HepG2 (cell line): ENCODE data around the gene WBP1. TPM values are rescaled to one million over a fixed set of nuclear protein-coding genes. Genes with fewer than 3 reads are reported as not detected.

ENCODE experiments used
- ATAC-seq: fragments of 200-7000 bp; cut with Tn5 transposase; 3 replicates; pipeline ENCODE4 v1.9.1; 2020; ENCODE audit warnings: mild to moderate bottlenecking, moderate library complexity
- BruUV-seq: library from RNA; stranded (reverse); fragments of 400-500 nt; replicated peaks from 2 replicates; lab custom pipeline; 2021; lab: Mats Ljungman, UMichigan
- CTCF ChIA-PET: fragments of 300-600 bp; formaldehyde crosslinking; extraction: SDS; loops from one replicate; lab custom pipeline; 2021; ENCODE audit warnings: low total read pairs, inconsistent platforms, low intra/inter-chr PET ratio; lab: Yijun Ruan, JAX
- POLR2A ChIA-PET: fragments of 350-600 bp; sonication (Branson Sonifier 250); formaldehyde crosslinking; loops from one replicate; lab custom pipeline; 2020; ENCODE audit warnings: antibody characterized with exemption, inconsistent platforms; lab: Yijun Ruan, JAX
- DNase-seq: peaks from one replicate; pipeline ENCODE4 v3.0.0-alpha.2; 2015; ENCODE audit warnings: low spot score
- FAIRE-seq: peaks from 3 replicates; lab custom pipeline; 2011; peaks lifted over from hg19 to GRCh38; lab: Jason Lieb, UNC
- H2AFZ ChIP-seq: one replicate; pipeline ENCODE4 v1.6.1; 2011; ENCODE audit warnings: low read length, inconsistent platforms
- H3K27ac ChIP-seq: fragments of 300-600 bp; 3 replicates; pipeline ENCODE4 v1.8.0; 2011; ENCODE audit warnings: mixed run types, mild to moderate bottlenecking, mixed read lengths, low read length, inconsistent platforms; ENCODE audit not compliant: insufficient read depth; ENCODE audit errors: extremely low read length
- H3K27me3 ChIP-seq, 2 experiments: fragments of 200-600 bp in 1 of 2; 2 replicates in 1 of 2; 3 replicates in 1 of 2; pipeline versions ENCODE4 v1.6.0 to v1.8.0; 2011; ENCODE audit warnings: low read length in 2 of 2, mild to moderate bottlenecking in 2 of 2, moderate library complexity in 2 of 2, inconsistent platforms in 1 of 2; ENCODE audit not compliant: insufficient read depth in 2 of 2, control insufficient read depth in 1 of 2
- H3K36me3 ChIP-seq, 2 experiments: fragments of 200-600 bp in 1 of 2; replicated peaks in 1 of 2; 2 replicates in 1 of 2; 3 replicates in 1 of 2; pipeline versions ENCODE4 v1.5.1 to v1.8.0; 2011; ENCODE audit warnings: low read length in 2 of 2, inconsistent platforms in 1 of 2; ENCODE audit not compliant: insufficient read depth in 2 of 2, control insufficient read depth in 1 of 2
- H3K4me1 ChIP-seq: 2 replicates; pipeline ENCODE4 v1.5.1; 2012; ENCODE audit warnings: low read length, inconsistent platforms; ENCODE audit not compliant: insufficient read depth
- H3K4me2 ChIP-seq: 2 replicates; pipeline ENCODE4 v1.6.0; 2011; ENCODE audit warnings: low read depth, low read length, inconsistent platforms
- H3K4me3 ChIP-seq, 3 experiments: fragments of 200-600 bp in 1 of 3; sonication (generic), shearing (Covaris generic) in 1 of 3; replicated peaks in 1 of 3; 2 replicates each; pipeline ENCODE4 v1.5.1; 2011 to 2016; ENCODE audit warnings: low read length in 3 of 3, inconsistent platforms in 2 of 3, low read depth in 2 of 3, mild to moderate bottlenecking in 2 of 3, control low read depth in 1 of 3, mixed read lengths in 1 of 3; ENCODE audit not compliant: insufficient read depth in 1 of 3
- H3K79me2 ChIP-seq: one replicate; pipeline ENCODE4 v1.6.1; 2011; ENCODE audit warnings: low read length, inconsistent platforms; ENCODE audit not compliant: insufficient read depth
- H3K9ac ChIP-seq: 2 replicates; pipeline ENCODE4 v1.6.0; 2011; ENCODE audit warnings: mild to moderate bottlenecking, low read depth, low read length, inconsistent platforms; ENCODE audit not compliant: insufficient read depth
- H3K9me3 ChIP-seq: 2 replicates; pipeline ENCODE4 v1.5.1; 2012; ENCODE audit warnings: mild to moderate bottlenecking, low read length
- H4K20me1 ChIP-seq: 2 replicates; pipeline ENCODE4 v1.6.0; 2011; ENCODE audit warnings: inconsistent platforms, mild to moderate bottlenecking, low read length, moderate library complexity; ENCODE audit not compliant: insufficient read depth
- AGO2 ChIP-seq: fragments of 200-400 bp; formaldehyde crosslinking; optimal IDR thresholded peaks from 2 replicates; pipeline ENCODE3; 2017; ENCODE audit warnings: mild to moderate bottlenecking, low read depth, low read length, moderate library complexity
- CENPBD1 ChIP-seq: sonication (generic); formaldehyde crosslinking; IDR thresholded peaks from 2 replicates; pipeline ENCODE4 v1.8.0; 2022; ENCODE audit warnings: missing genetic modification reagents, low read depth, mild to moderate bottlenecking, borderline replicate concordance
- CREBL2 ChIP-seq: sonication (generic); formaldehyde crosslinking; IDR thresholded peaks from 2 replicates; pipeline ENCODE4 v1.8.1; 2023; ENCODE audit warnings: missing genetic modification reagents, mild to moderate bottlenecking, borderline replicate concordance
- NFIB ChIP-seq: sonication (generic); formaldehyde crosslinking; IDR thresholded peaks from 2 replicates; pipeline ENCODE4 v1.9.0; 2021; ENCODE audit warnings: missing genetic modification reagents, mild to moderate bottlenecking, borderline replicate concordance
- SAFB2 ChIP-seq: sonication (generic); formaldehyde crosslinking; IDR thresholded peaks from 2 replicates; pipeline ENCODE4 v1.5.1; 2020; ENCODE audit warnings: missing genetic modification reagents, low read depth, mild to moderate bottlenecking, borderline replicate concordance
- SOX5 ChIP-seq: IDR thresholded peaks from 2 replicates; pipeline ENCODE4 v1.6.1; 2016; ENCODE audit warnings: borderline replicate concordance
- SSRP1 ChIP-seq: IDR thresholded peaks from 2 replicates; pipeline ENCODE4 v1.6.1; 2016; ENCODE audit warnings: control low read depth
- ZNF138 ChIP-seq: sonication (generic); formaldehyde crosslinking; IDR thresholded peaks from 2 replicates; pipeline ENCODE4 v1.5.0; 2020; ENCODE audit warnings: mild to moderate bottlenecking, low read depth, missing genetic modification reagents
- ZNF747 ChIP-seq: sonication (generic); formaldehyde crosslinking; IDR thresholded peaks from 2 replicates; pipeline ENCODE4 v1.8.1; 2023; ENCODE audit warnings: missing genetic modification reagents, mild to moderate bottlenecking, borderline replicate concordance
- ZNF75D ChIP-seq: sonication (generic); formaldehyde crosslinking; IDR thresholded peaks from 2 replicates; pipeline ENCODE4 v1.8.1; 2023; ENCODE audit warnings: missing genetic modification reagents, mild to moderate bottlenecking, borderline replicate concordance
- WGBS: methylation state at CpG from one replicate; pipeline ENCODE4 v1.1.6; 2017; ENCODE audit warnings: low lambda C conversion rate; 5-methylcytosine and 5-hydroxymethylcytosine counted together
- in situ Hi-C: cut with HindIII; loops from 2 replicates; pipeline ENCODE4 v1.10.0; 2017; ENCODE audit warnings: low pct_unique_long_range_greater_than_20kb; ENCODE audit not compliant: extremely low pct_ligation_motif_present
- intact Hi-C: fragments of 100-400 bp; cut with micrococcal nuclease; formaldehyde crosslinking; loops from one replicate; pipeline ENCODE4 v1.10.0; 2022; ENCODE audit not compliant: unreplicated experiment
- polyA plus RNA-seq, 8 experiments: library from polyadenylated mRNA; depleted of rRNA in 3 of 8; stranded (reverse) in 7 of 8; unstranded in 1 of 8; fragments of >200 nt; fragmentation: Illumina TruSeq in 4 of 8; extraction: Trizol in 4 of 8; gene quantifications; 2 replicates each; pipeline versions ENCODE4 v1.2.1 to v1.2.3, GENCODE V29; 2011 to 2016; ENCODE audit warnings: low read depth in 4 of 8, missing spikeins in 1 of 8, mixed read lengths in 1 of 8; ENCODE audit not compliant: insufficient read depth in 1 of 8
- total RNA-seq, 5 experiments: library from RNA; depleted of rRNA; stranded (reverse); fragments of >200 nt; fragmentation: Illumina TruSeq; extraction: Trizol; gene quantifications; 2 replicates each; pipeline ENCODE4 v1.2.3, GENCODE V29; 2016; ENCODE audit warnings: low read depth in 1 of 5

WBP1 gene
- total and polyA plus RNA-seq, 2 of the 13 experiments (the other 11 are each of a cell fraction or from before 2014, with no cell fraction given): 38.8 to 85.7 TPM

- Histone ChIP-seq H3K4me1 (peaks cover 34% of the 10 kb centered on the region), H3K27me3 (no peaks in the 10 kb centered on the region; a peak in 1 of 5 replicates), H3K9me3 (no peaks in the 10 kb centered on the region), H3K79me2 (peaks cover 36% of the 10 kb centered on the region), H3K4me3 (no peak overlapping the region), H2AFZ (no peak overlapping the region), H3K9ac (no peak overlapping the region), H3K27ac (peak overlapping the region; percentile 1), H4K20me1 (peaks cover 4% of the 10 kb centered on the region; the same call in 1 of the 2 replicates), H3K36me3 (peaks cover 1 to 24% of the 10 kb centered on the region in 2 experiments), H3K4me2 (no peak overlapping the region)
- FAIRE-seq: no peak
- DNase-seq: no peak
- no peak for ATAC-seq
- no TSS peak for BruUV-seq
- 97% methylated on average over 19 of the region's 20 CpGs for WGBS
- in situ Hi-C loops (no loop called here), intact Hi-C loops (no loop called here)
- POLR2A ChIA-PET: interaction anchor here (0.7 to 12.4 kb wide), 11 partner anchors 9 to 68 kb away, joined by 3 to 342 read pairs (median 6); partner anchors contain the start of genes AUP1, CCDC142, HTRA2 and MRPL53
- TF ChIP-seq ZNF747 (CRISPR knock-in tag) (0 out of 2 replicates have a peak, but pooled peaks have one; percentile 60), ZNF138 (CRISPR knock-in tag) (no peak), CENPBD1 (CRISPR knock-in tag) (no peak), ZNF75D (no peak), AGO2 (peak; percentile 62), SOX5 (no peak), SSRP1 (CRISPR knock-in tag) (no peak), SAFB2 (no peak), CREBL2 (CRISPR knock-in tag) (no peak), NFIB (CRISPR knock-in tag) (no peak)
- CTCF ChIA-PET: interaction anchor here (1.4 kb wide), 1 partner anchor 70 kb away, joined by 5 read pairs; no protein-coding TSS in a partner anchor
Measured at GRCh38 chr2:74462054-74462785, 4.0 kb downstream of the WBP1 start.
